Measurements from ENCODE around the gene KRT6C.

The KRT6C gene

DNA sequence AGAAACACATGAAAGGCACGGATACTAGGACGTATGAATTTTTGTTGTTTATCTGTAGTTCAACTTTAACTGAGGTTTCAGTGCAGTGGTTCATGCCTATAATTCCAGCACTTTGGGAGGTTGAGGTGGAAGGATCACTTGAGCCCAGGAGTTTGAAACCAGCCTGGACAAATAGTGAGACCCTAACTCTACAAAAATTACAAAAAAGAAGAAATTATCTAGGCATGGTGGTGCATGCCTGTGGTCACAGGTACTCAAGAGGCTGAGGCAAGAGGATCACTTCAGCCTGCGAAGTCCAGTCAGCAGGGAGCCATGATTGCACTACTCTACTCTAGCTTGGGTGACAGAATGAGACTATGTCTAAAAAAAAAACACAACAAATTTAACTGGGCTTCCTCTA is 29.6 kb downstream of the KRT6C start:
- TF ChIP-seq ISL1 (CRISPR knock-in tag; IDR thresholded peaks at IDR 0.05) (no peak), POU6F1 (CRISPR knock-in tag; IDR thresholded peaks at IDR 0.05; ENCODE audit: borderline replicate concordance, low read depth) (no peak), PPARA (CRISPR knock-in tag; IDR thresholded peaks at IDR 0.05; ENCODE audit: borderline replicate concordance) (no peak), TOX (CRISPR knock-in tag; IDR thresholded peaks at IDR 0.05; ENCODE audit: borderline replicate concordance) (no peak), BACH2 (CRISPR knock-in tag; IDR thresholded peaks at IDR 0.05; ENCODE audit: borderline replicate concordance) (no peak), ZNF8 (CRISPR knock-in tag; IDR thresholded peaks at IDR 0.05) (no peak), ZNF70 (CRISPR knock-in tag; IDR thresholded peaks at IDR 0.05) (no peak), ZC3H10 (CRISPR knock-in tag; IDR thresholded peaks at IDR 0.05) (no peak), ZFP3 (CRISPR knock-in tag; IDR thresholded peaks at IDR 0.05) (no peak), ZNF565 (CRISPR knock-in tag; conservative IDR thresholded peaks at IDR 0.05; ENCODE audit: low read depth) (no peak), CSRNP3 (CRISPR knock-in tag; IDR thresholded peaks at IDR 0.05) (no peak), ESRRG (CRISPR knock-in tag; IDR thresholded peaks at IDR 0.05) (no peak), TCF4 (CRISPR knock-in tag; IDR thresholded peaks at IDR 0.05; ENCODE audit: borderline replicate concordance) (no peak), TSHZ2 (CRISPR knock-in tag; IDR thresholded peaks at IDR 0.05) (no peak), OSR1 (CRISPR knock-in tag; IDR thresholded peaks at IDR 0.05) (no peak), GLIS3 (CRISPR knock-in tag; IDR thresholded peaks at IDR 0.05) (no peak), ZFP30 (CRISPR knock-in tag; IDR thresholded peaks at IDR 0.05) (no peak)
- TF ChIP-seq, protein P1, sequence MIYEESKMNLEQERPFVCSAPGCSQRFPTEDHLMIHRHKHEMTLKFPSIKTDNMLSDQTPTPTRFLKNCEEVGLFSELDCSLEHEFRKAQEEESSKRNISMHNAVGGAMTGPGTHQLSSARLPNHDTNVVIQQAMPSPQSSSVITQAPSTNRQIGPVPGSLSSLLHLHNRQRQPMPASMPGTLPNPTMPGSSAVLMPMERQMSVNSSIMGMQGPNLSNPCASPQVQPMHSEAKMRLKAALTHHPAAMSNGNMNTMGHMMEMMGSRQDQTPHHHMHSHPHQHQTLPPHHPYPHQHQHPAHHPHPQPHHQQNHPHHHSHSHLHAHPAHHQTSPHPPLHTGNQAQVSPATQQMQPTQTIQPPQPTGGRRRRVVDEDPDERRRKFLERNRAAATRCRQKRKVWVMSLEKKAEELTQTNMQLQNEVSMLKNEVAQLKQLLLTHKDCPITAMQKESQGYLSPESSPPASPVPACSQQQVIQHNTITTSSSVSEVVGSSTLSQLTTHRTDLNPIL (CRISPR knock-in tag; IDR thresholded peaks at IDR 0.05; ENCODE audit: low read depth): no peak
- TF ChIP-seq, protein P2, sequence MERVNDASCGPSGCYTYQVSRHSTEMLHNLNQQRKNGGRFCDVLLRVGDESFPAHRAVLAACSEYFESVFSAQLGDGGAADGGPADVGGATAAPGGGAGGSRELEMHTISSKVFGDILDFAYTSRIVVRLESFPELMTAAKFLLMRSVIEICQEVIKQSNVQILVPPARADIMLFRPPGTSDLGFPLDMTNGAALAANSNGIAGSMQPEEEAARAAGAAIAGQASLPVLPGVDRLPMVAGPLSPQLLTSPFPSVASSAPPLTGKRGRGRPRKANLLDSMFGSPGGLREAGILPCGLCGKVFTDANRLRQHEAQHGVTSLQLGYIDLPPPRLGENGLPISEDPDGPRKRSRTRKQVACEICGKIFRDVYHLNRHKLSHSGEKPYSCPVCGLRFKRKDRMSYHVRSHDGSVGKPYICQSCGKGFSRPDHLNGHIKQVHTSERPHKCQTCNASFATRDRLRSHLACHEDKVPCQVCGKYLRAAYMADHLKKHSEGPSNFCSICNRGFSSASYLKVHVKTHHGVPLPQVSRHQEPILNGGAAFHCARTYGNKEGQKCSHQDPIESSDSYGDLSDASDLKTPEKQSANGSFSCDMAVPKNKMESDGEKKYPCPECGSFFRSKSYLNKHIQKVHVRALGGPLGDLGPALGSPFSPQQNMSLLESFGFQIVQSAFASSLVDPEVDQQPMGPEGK (CRISPR knock-in tag; IDR thresholded peaks at IDR 0.05; ENCODE audit: borderline replicate concordance): no peak

DNA sequence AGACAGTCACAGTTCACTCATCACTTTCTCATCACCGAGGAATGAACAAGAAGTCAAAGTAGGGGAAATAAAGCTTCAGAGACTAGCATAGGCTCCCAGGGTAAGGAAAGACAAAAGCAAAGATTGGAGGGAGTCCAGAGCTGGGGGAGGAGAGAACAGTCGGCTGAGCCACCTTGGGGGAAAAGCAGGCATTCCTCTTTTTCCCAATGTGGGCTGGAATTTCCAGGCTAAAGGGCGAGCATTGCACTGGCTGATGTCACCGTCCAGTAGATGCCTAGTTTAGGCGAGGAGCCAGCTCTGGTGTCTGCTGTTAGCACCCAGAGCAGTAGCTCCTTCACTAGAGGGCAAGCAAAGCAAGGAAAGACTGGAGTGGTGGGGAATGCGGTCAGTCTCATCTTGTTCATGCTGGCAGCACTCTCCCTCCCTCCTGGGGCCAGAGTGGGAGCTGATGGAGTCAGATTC is 31.0 kb downstream of the KRT6C start:
- TF ChIP-seq, protein P2 (CRISPR knock-in tag; IDR thresholded peaks at IDR 0.05; ENCODE audit: borderline replicate concordance): no peak
- TF ChIP-seq GLIS3 (CRISPR knock-in tag; IDR thresholded peaks at IDR 0.05): no peak
- no peak for TF ChIP-seq ZFP30 (CRISPR knock-in tag; IDR thresholded peaks at IDR 0.05)
- no peak for TF ChIP-seq PPARA (CRISPR knock-in tag; IDR thresholded peaks at IDR 0.05; ENCODE audit: borderline replicate concordance)
- no peak for TF ChIP-seq ZNF70 (CRISPR knock-in tag; IDR thresholded peaks at IDR 0.05)
- TF ChIP-seq ZFP3 (CRISPR knock-in tag; IDR thresholded peaks at IDR 0.05): no peak
- no peak for TF ChIP-seq OSR1 (CRISPR knock-in tag; IDR thresholded peaks at IDR 0.05)
- no peak for TF ChIP-seq TCF4 (CRISPR knock-in tag; IDR thresholded peaks at IDR 0.05; ENCODE audit: borderline replicate concordance)
- no peak for TF ChIP-seq ZNF565 (CRISPR knock-in tag; conservative IDR thresholded peaks at IDR 0.05; ENCODE audit: low read depth)
- TF ChIP-seq ISL1 (CRISPR knock-in tag; IDR thresholded peaks at IDR 0.05): no peak
- no peak for TF ChIP-seq ZNF8 (CRISPR knock-in tag; IDR thresholded peaks at IDR 0.05)
- no peak for TF ChIP-seq BACH2 (CRISPR knock-in tag; IDR thresholded peaks at IDR 0.05; ENCODE audit: borderline replicate concordance)
- TF ChIP-seq POU6F1 (CRISPR knock-in tag; IDR thresholded peaks at IDR 0.05; ENCODE audit: borderline replicate concordance, low read depth): no peak
- no peak for TF ChIP-seq ZC3H10 (CRISPR knock-in tag; IDR thresholded peaks at IDR 0.05)
- TF ChIP-seq SNAI2 (CRISPR knock-in tag; IDR thresholded peaks at IDR 0.05): no peak
- TF ChIP-seq CSRNP3 (CRISPR knock-in tag; IDR thresholded peaks at IDR 0.05): no peak
- TF ChIP-seq CSDC2 (CRISPR knock-in tag; IDR thresholded peaks at IDR 0.05): no peak
- TF ChIP-seq ARNTL (CRISPR knock-in tag; IDR thresholded peaks at IDR 0.05; ENCODE audit: borderline replicate concordance, low read depth): no peak
- TF ChIP-seq RARB (CRISPR knock-in tag; IDR thresholded peaks at IDR 0.05): no peak
- ATAC-seq: no peak

More for the DNA sequence above, 29.6 kb downstream of the KRT6C start:
- no peak for ATAC-seq
